MV-4-11 (cell line): ENCODE results near the gene IQSEC1.

Experiments
- DNase-seq: peaks from one replicate; lab custom pipeline; 2025; lab: John Stamatoyannopoulos, UW

IQSEC1 gene

DNA sequence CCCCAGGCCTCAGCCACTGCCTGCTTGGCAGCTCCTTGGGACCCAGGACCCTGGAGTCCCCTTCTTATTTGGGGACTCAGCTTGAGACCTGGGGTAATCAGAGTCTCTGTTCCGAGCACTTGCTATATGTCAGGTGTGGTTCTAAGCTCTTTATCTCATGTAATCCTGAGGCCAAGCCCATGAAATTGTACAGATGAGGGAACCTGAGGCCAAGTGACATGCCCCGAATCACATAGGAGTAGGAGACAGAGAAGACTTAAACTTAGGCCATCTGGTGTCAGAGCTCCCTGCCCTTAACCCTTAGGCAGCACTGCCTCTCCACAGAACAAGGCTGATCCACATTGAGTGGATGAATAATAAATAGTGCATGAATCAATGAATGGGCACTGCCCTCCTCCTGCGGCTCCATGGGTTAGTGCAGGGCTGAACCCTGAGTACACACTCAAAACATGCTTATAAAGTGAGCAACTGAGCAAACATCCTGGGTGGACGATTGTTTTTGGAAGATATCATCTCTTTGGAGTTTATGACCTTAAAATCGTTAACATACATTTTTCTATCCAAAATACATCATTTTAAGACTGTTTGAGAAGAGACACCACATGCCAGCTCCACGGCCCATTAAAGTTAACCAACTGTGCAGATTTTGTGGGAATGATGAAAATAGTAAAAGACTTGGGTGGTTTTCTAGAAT is 33.2 kb upstream of the IQSEC1 start:
- DNase-seq = no peak

DNA sequence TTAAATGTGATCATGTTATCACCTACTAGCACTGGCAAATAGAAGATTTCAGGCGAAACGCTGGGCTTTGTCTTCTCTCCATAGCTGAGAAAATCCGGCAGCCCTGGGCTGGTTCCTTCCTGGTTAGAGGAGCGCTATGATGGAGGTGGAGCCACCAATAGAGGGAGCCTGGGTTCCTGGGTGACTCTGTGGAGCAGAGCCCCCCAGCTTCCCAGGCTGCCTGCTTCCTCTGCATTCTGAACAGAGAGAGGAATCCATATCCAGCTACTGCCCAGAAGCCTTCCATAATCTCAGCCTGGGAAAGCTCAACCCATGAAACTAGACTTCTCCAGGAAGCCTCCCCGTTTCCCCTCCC is 32.6 kb upstream of the IQSEC1 start:
- no peak for DNase-seq

DNA sequence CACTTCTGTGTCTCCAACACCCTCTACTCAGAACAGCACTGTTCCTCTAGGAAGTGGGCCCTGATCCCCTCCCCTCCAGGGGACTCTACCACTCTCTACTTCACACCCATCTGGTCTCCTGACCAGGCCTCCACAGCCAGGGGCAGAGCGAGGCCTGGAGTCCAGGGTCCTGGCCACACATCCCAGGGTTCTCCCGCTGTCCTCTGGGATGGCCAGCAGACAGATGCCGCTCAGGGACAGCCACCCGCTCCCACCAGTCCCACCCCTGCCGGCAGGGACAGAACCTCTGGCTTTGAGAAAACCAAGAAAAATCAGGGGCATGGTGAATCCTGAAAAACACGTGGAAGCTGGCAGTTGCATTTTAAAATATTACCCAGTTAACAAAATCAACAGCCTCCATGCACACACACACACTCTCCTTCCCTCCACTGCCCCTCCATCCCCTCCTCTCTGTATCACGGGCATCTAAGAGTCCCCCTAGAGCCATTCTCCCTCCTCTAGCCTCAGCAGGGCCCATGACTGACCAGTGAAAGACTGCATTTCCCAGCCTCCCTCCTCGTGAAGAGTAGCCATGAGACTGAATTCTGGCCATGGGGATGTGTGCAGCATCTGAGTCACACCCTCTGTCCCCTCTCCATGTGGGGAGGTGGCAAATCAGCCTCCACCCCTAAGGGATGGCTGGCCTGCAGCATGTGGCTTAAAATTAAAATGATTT is 32.1 kb upstream of the IQSEC1 start:
- DNase-seq = no peak

DNA sequence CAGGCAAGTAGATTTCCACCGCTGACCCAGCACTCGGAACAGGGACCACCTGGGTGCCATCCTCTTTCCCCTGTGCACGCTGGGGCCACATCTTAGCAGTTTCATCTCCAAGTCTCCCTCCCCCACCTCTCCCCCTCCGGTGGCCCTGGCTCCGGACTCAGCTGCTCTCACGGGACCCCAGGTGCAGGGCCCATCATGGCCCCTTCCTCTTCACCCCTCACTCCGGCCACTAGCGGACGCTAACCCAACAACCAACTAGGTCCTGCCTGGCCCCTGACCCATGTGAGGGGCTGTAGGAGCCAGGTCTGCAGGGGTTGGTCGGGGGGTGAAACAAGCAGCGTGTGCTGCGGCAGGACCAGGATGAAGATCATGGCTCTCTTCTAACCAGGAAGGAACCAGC is 31.3 kb upstream of the IQSEC1 start:
- no peak for DNase-seq

DNA sequence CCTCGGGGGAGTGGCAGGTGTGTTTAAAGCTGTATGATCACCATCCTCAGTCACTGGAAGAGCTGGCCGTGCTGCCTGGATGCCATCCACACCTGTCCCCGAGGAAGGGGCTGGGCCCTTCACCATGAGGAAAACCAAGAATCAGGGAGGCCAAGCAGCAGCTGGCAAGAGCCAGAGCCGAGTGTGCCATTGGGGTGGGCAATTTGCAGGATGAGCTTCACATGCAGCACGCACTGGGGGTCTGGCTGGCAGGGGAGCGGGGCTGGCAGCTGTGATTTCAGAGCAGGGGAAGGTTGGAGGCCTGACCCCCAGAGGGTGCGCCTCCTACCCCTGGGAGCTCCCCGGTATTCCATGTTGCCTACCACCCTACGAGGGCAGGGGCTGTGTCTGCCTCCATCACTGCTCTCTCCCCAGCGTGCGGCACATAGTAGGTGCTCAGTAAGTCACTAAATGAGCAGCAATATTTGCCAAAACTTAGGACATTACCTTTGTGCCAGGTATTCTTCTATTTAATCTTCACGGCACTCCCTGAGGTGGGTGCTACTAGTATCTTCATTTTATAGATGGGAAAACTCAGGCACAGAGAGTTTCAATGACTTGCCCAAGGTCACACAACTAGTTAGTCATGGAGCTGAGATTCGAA is 30.3 kb upstream of the IQSEC1 start:
- DNase-seq = no peak

DNA sequence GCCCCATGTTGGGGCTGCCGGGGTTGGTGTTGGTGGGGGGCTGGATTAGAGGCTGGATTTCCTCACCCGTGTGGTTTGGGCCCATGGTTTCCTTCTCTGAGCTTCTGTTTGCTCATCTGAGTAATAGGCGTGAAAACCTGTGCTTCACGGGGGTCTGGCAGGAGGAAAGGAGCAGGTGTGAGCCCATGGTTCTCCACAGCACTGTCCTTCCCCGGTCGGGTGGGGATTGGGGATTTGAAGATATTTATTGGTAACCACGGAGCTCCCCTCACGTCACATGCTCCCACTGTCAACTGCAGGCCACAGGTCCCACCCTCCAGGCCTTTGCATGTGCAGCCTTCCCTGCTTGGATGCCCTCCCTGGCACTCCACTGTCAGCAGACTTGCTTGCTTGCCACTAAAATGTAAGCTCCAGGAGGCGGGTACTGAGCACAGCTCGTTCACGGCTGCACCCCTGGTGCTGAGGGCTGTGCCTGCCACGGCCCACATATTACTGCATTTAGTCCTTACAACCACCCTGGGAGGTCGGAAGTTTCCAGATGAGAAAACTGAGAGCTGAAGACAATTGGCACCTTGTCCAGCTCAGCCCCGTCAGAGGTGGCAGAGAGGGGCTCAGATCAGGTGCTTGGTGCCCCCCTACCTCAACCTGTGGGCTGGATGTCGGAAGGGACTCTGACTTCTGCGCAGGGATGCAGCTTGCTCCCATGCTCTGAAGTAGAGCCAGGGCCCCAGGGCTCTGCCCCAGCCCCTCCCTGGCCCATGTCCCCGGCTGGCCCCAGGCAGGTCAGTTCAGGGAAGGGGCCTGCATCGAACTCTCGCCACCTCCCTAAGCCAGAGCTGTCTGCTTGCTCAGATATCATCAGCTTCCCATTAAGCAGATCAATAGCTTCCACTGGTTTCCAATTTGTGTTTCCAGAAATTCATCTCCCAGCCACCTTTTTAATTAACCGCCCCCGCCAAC is 29.4 kb upstream of the IQSEC1 start:
- no peak for DNase-seq

DNA sequence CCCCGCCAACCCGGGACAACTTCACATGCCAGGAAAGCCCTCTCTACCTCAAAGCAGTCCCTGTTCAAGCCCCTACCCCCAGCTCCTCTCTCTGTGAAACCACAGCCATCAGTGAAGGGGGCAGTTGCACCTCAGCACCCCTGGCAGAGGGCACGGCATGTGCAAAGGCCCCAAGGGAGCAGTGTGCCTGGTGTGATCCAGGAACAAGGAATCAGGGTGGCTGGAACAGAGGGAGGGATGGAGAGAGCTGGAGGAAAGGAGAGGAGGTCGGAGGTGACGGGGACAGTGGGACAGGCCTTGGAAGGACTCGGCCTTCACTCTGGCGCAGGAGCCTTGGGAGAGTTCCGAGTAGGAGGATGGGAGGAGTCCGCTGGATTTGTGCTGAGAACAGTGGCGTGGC is 26.5 kb upstream of the IQSEC1 start:
- DNase-seq = no peak

DNA sequence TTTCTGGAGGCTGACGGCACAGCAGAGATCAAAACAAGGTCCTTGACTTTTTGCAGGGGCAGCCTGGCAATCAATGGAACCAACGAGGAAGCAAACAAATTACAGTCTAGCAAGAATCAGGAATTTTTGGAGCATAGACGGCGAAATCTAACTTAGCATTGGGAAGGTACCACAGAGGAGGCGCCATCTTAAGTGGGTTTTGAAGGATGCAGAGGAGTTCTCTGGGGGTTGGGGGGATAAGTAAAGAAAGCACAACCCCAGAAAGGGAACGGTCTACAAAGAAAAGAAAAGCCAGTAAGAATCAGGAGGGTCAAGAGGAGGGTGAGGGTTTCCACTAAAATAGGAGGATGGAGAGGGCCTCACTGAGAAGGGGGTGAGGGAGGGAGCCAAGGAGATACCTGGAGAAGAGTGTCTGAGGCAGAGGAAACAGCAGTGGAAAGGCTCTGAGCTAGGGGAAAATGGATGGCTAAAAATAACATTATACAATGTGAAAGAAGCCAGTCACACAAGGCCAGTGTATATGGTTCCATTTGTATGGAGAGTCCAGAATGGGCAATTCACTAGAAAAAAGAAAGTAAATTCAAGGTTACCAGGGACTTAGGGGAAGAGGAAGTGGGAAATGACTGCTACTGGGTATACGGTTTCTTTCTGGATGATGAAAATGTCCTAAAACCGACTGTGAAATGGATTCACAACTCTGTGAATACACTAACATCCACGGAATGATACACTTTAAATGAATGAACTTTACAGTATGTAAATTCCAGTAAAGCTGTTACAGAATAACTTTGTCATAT is 25.2 kb upstream of the IQSEC1 start:
- DNase-seq = peak; percentile 85

DNA sequence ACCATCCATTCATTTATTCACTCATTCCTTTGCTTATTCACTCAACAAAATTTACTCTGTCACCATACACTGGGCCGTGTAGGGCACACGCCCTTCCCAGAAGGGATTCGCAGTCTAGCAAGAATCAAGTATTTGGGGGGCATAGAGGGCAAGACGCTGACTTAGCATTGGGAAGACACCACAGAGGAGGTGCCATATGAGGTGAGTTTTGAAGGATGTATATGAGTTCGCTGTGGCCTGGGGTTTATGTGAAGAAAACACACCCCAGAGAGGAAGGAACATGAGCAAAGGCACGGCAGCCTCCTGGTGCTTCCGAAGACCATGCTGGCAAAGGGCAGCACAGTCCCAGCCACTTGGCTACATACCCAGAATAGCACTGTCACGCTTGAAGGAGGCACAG is 23.1 kb upstream of the IQSEC1 start:
- DNase-seq = no peak

DNA sequence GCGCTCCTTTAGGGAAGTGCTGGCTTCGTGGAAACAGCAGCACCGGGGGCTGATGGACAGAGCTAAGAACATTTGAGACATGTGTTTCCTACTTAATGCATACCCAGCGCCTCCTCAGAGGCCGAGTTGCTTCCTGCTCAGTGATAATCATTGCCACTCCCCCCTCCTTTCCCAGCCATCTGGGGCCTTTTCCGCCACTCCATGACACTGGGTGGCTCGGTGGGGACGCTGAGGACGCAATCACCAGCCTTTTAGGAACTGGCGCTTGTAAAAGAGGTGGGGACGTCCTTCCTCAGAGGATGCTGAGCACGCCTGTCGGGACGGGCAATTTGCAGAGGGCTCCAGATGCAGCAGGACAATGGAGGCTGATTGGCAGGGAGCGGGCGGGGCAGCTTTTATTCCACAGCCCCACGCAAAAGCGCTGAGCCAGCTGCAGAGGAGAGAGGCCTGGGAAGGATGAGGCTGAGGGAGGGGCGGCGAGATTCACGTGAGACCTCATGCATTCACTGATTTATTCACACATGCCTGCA is 22.2 kb upstream of the IQSEC1 start:
- peak; percentile 34 for DNase-seq

DNA sequence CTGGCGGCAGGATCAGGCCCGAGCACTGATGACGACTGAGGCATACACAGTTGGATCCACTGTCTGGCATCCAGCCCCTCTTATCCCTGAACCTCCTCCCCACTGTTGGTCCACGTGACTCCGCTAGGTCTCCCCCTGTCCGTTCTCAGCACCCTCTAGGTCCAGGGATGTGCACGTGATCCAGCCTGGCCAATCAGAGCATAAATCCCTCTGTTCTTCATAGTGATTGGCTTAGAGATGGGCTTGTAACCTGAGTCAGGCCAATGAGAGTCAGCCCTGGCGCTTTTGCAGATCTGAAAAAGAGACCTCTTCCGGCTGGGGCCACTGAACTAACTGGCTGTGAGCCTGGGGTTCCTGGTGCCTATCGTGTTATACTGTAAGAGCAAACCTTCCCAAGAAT is 20.5 kb upstream of the IQSEC1 start:
- peak; percentile 3 for DNase-seq

DNA sequence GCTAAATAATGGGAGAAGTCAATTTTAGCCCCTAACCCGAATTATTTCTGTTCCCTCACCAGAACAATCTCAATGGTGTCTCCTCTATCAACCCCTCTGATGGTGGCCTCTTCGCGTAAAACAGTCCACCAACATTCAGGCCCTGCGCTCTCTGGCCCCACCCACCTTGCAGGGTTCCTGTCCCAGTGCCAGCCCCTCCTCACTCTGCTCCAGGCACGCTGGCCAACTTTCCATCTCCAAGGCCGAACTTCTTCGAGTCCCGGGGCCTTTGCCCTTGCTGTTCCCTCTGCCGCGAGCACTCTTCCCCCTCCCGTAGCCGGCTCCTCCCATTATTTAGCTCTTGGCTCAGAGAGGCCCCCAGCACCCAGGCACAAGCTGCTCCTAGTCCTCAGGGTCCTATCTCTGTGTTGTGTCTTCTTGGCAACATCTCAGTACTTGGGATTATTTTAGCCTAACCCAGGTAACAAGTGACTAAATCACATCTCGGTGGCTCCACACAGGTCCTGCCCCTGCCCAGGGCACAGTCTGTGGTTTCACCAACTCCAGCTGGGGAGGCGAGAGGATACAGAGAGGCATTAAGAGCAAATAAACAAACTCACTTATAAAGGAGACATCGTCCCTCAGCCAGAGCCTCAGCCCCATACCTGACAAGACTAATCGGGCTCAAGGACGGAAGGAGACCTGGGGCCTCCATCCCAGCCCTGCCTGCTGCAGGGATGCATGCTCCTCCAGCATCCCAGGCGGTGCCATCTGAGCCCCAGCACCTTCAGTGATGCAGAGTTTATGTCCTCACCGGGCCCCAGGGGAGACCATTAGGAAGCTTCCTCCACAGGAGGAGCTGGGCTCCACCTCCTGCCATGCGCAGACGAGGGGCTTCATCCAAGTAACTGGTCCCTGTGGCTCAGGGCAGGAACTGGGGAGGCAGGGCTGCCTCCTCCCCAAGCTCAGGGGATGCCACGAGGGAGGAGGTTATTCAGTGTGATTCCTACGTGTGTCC is 19.7 kb upstream of the IQSEC1 start:
- DNase-seq = no peak

DNA sequence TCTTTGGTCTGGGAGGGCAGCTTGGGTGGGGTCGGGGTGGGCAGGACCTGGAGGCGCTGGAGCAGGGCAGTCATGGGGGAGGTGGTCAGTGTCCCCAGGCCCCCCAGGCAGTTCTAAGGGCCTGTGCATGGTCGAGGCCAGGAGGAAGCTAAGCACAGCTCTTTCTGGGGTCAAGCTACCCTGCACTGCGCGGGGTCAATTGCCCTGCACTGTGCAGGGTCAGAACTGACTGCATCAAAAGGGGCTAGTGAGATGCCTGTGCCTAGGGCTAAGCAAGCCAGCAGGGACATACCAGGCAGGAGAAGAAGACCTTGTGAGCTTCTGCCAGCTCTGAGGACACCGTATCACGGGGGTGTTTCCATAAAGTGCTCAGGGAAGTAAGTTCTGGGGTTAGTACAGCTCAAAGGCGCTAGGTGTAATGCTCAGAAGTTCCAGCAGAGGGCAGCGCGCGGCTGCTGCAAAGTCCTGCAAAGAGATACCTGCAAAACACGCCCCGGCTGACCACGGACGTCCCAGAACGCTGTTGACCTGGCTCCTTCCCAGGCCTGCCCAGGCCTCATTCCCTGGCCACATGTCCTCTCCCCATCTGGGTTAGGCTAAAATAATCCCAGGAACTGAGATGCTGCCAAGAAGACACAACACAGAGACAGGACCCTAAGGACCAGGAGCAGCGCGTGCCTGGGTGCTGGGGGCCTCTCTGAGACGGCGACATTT is 18.8 kb upstream of the IQSEC1 start:
- peak; percentile 68 for DNase-seq

DNA sequence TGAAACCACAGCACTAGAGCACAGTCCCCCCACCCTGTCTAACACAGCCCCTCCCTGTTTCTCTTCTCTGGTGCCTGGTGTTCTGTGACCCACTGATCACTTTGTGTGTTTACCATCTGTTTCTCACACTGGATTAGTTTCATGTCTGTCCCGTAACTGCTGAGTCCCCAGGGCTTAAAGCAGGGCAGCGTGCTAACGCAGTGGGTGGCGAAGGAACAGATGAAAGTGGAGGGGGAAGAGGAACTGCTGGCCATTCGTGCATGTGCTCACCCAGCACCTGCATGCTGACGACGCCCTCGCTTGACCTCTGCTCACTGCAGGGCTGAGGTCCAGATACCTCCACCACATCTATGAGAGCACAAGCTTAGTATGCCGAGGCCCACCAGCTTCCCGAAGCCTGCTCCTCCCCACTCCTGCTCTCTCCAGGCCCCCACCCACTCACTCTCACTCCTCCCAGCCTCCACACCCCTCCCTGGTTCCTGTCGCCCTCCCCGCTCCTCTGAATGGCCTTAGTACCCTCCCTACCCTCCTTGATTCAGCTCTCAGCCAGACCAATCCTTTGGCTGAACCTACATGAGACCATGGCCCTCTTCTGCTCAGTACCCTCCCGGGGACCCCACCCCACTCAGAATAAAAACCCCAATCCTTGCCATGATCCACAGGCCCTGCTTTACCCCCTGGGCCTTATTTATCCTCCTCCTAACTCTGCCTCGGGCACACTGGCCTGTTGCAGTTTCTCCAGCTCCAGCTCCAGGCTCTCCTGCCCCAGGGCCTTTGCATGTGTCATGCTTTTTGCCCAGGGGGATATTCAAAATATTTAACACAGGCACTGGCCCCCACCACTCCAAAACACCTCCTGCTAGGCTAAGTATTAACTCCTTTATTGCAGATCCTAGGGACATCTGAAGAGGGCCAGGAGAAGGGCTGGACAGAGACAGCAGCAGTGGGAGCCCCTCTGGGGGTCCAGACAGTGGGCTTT is 15.1 kb upstream of the IQSEC1 start:
- DNase-seq = peak; percentile 83

DNA sequence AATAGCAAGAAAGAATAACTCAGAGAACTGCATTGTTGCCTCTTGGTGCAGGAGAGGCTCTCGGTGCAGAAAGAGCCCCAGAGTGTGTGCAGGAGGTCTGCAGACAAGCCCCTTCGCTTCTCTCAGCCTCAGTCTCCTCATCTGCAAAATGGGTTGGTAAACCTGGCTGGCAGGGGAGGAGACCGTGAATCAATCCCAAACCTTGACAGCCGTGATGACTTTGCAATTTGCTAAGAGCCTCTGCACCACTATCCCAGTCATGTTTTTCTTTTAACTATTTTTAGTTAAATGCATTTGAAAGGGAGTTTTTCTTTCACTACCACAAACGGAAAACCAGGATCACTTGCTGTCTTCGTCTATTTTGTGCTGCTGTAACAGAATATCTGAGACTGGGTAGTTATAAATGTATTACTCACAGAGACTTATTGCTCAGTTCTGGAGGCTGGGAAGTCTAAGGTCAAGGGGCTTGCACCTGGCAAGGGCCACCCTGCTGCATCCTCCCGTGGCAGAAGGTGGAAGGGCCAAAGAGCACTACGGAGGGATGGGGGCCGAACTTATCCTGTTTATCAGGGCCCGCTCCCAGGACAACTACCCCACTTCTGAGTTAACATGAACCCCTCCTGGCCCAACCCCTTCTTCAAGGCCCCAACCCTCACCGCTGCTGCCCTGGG is 14.2 kb upstream of the IQSEC1 start:
- DNase-seq = peak; percentile 80

DNA sequence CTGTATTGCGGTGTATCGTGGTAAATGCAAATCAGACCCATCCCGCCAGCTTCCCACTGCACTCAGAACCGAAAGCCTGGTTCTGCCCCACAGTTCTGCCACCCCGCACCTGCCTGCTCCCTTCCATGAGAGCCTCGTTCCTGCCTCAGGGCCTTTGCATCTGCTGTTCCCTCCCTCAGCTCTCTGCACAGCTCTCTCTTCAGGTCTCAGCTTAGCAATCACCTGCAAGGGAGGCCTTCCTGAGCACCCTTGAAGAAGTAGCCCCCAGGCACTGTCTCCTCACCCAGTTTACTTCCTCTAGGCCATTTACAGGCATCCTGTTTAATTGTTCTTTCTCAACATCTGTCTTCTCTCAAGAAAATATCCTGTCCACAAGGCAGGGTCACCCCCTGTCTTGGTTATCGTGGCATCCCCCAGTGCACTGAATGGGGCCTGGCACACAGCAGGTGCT is 13.3 kb upstream of the IQSEC1 start:
- DNase-seq = peak; percentile 55

DNA sequence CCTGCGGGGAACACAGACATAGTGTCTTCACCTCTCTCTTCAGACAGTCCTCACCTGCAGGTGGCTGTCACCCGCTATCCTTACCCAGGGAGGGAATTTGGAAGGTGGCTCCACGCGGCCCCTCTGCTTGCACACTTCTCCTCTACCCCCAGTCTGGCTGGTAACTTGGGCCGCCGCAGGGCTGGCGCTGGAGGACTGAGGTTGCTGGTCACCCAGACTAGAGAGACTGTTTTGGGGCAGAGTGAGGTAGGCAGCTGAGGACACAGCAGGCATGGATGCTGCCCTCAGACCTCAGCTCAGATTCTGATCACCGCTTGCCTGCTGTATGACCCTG is 12.6 kb upstream of the IQSEC1 start:
- no peak for DNase-seq
